ENCODE measurements around the gene PACS2.

The PACS2 gene

GRCh38 chr14:105365101-105365500 lies 50.6 kb downstream of the PACS2 start:
- H3K27me3 ChIP-seq (ENCODE audit: insufficient read depth, low read length), result no peaks in the 10 kb centered on the region
- no peaks in the 10 kb centered on the region for H3K79me2 ChIP-seq (ENCODE audit: control insufficient read depth, insufficient read depth, low read length, unreplicated experiment)
- no peak overlapping the region for H3K4me3 ChIP-seq (ENCODE audit: low read depth, low read length)
- peaks cover 4% of the 10 kb centered on the region; the same call in 1 of the 2 replicates for H3K36me3 ChIP-seq (ENCODE audit: insufficient read depth, low read length)
- H3K4me1 ChIP-seq (ENCODE audit: control insufficient read depth, insufficient read depth, low read length, unreplicated experiment), result peaks cover 7% of the 10 kb centered on the region
- H3K27ac ChIP-seq (ENCODE audit: low read depth, low read length), result no peak overlapping the region
- no peak overlapping the region for H2AFZ ChIP-seq (ENCODE audit: low read length, unreplicated experiment)

GRCh38 chr14:105365681-105366080 lies 51.1 kb downstream of the PACS2 start:
- Histone ChIP-seq H3K27ac (ENCODE audit: low read depth, low read length) (no peak overlapping the region), H2AFZ (ENCODE audit: low read length, unreplicated experiment) (no peak overlapping the region), H3K4me1 (ENCODE audit: control insufficient read depth, insufficient read depth, low read length, unreplicated experiment) (peaks cover 7% of the 10 kb centered on the region), H3K79me2 (ENCODE audit: control insufficient read depth, insufficient read depth, low read length, unreplicated experiment) (no peaks in the 10 kb centered on the region), H3K4me3 (ENCODE audit: low read depth, low read length) (no peak overlapping the region), H3K36me3 (ENCODE audit: insufficient read depth, low read length) (peaks cover 4% of the 10 kb centered on the region; the same call in 1 of the 2 replicates), H3K27me3 (ENCODE audit: insufficient read depth, low read length) (no peaks in the 10 kb centered on the region)

GRCh38 chr14:105366386-105367074 lies 52.0 kb downstream of the PACS2 start:
- H3K79me2 ChIP-seq (ENCODE audit: control insufficient read depth, insufficient read depth, low read length, unreplicated experiment), result no peaks in the 10 kb centered on the region
- H3K4me1 ChIP-seq (ENCODE audit: control insufficient read depth, insufficient read depth, low read length, unreplicated experiment), result peaks cover 7% of the 10 kb centered on the region

GRCh38 chr14:105367116-105368031 lies 52.8 kb downstream of the PACS2 start:
- Histone ChIP-seq H3K4me3 (ENCODE audit: low read depth, low read length) (no peak overlapping the region), H2AFZ (ENCODE audit: low read length, unreplicated experiment) (no peak overlapping the region), H3K36me3 (ENCODE audit: insufficient read depth, low read length) (no peaks in the 10 kb centered on the region), H3K4me1 (ENCODE audit: control insufficient read depth, insufficient read depth, low read length, unreplicated experiment) (peaks cover 7% of the 10 kb centered on the region), H3K79me2 (ENCODE audit: control insufficient read depth, insufficient read depth, low read length, unreplicated experiment) (no peaks in the 10 kb centered on the region), H3K27ac (ENCODE audit: low read depth, low read length) (no peak overlapping the region), H3K27me3 (ENCODE audit: insufficient read depth, low read length) (no peaks in the 10 kb centered on the region)

More at GRCh38 chr14:105366386-105367074, 52.0 kb downstream of the PACS2 start:
- no peak overlapping the region for H3K4me3 ChIP-seq (ENCODE audit: low read depth, low read length)
- no peaks in the 10 kb centered on the region for H3K36me3 ChIP-seq (ENCODE audit: insufficient read depth, low read length)
- no peak overlapping the region for H2AFZ ChIP-seq (ENCODE audit: low read length, unreplicated experiment)
- H3K27ac ChIP-seq (ENCODE audit: low read depth, low read length), result no peak overlapping the region
- H3K27me3 ChIP-seq (ENCODE audit: insufficient read depth, low read length), result no peaks in the 10 kb centered on the region

- peaks cover 7% of the 10 kb centered on the region for H3K4me1 ChIP-seq (ENCODE audit: control insufficient read depth, insufficient read depth, low read length, unreplicated experiment)
- H3K27me3 ChIP-seq (ENCODE audit: insufficient read depth, low read length), result no peaks in the 10 kb centered on the region
- no peak overlapping the region for H3K27ac ChIP-seq (ENCODE audit: low read depth, low read length)
- no peaks in the 10 kb centered on the region for H3K36me3 ChIP-seq (ENCODE audit: insufficient read depth, low read length)
- no peak overlapping the region for H2AFZ ChIP-seq (ENCODE audit: low read length, unreplicated experiment)
- H3K79me2 ChIP-seq (ENCODE audit: control insufficient read depth, insufficient read depth, low read length, unreplicated experiment), result no peaks in the 10 kb centered on the region
- no peak overlapping the region for H3K4me3 ChIP-seq (ENCODE audit: low read depth, low read length)
Observed at GRCh38 chr14:105368032-105368417, 53.5 kb downstream of the PACS2 start.

GRCh38 chr14:105368426-105368825 lies 53.9 kb downstream of the PACS2 start:
- H3K4me3 ChIP-seq (ENCODE audit: low read depth, low read length), result no peak overlapping the region
- no peak overlapping the region for H2AFZ ChIP-seq (ENCODE audit: low read length, unreplicated experiment)
- H3K36me3 ChIP-seq (ENCODE audit: insufficient read depth, low read length), result no peaks in the 10 kb centered on the region
- H3K79me2 ChIP-seq (ENCODE audit: control insufficient read depth, insufficient read depth, low read length, unreplicated experiment), result no peaks in the 10 kb centered on the region
- no peaks in the 10 kb centered on the region for H3K27me3 ChIP-seq (ENCODE audit: insufficient read depth, low read length)
- H3K4me1 ChIP-seq (ENCODE audit: control insufficient read depth, insufficient read depth, low read length, unreplicated experiment), result peaks cover 7% of the 10 kb centered on the region
- no peak overlapping the region for H3K27ac ChIP-seq (ENCODE audit: low read depth, low read length)

- H2AFZ ChIP-seq (ENCODE audit: low read length, unreplicated experiment), result no peak overlapping the region
- no peak overlapping the region for H3K4me3 ChIP-seq (ENCODE audit: low read depth, low read length)
- no peaks in the 10 kb centered on the region for H3K27me3 ChIP-seq (ENCODE audit: insufficient read depth, low read length)
- no peaks in the 10 kb centered on the region for H3K79me2 ChIP-seq (ENCODE audit: control insufficient read depth, insufficient read depth, low read length, unreplicated experiment)
- peaks cover 7% of the 10 kb centered on the region for H3K4me1 ChIP-seq (ENCODE audit: control insufficient read depth, insufficient read depth, low read length, unreplicated experiment)
- H3K27ac ChIP-seq (ENCODE audit: low read depth, low read length), result no peak overlapping the region
- H3K36me3 ChIP-seq (ENCODE audit: insufficient read depth, low read length), result no peaks in the 10 kb centered on the region
Observed at GRCh38 chr14:105368910-105369652, 54.5 kb downstream of the PACS2 start.

- no peaks in the 10 kb centered on the region for H3K36me3 ChIP-seq (ENCODE audit: insufficient read depth, low read length)
- H3K27me3 ChIP-seq (ENCODE audit: insufficient read depth, low read length), result no peaks in the 10 kb centered on the region
- peaks cover 5% of the 10 kb centered on the region for H3K4me1 ChIP-seq (ENCODE audit: control insufficient read depth, insufficient read depth, low read length, unreplicated experiment)
- H3K79me2 ChIP-seq (ENCODE audit: control insufficient read depth, insufficient read depth, low read length, unreplicated experiment), result no peaks in the 10 kb centered on the region
- H3K27ac ChIP-seq (ENCODE audit: low read depth, low read length), result no peak overlapping the region
- H2AFZ ChIP-seq (ENCODE audit: low read length, unreplicated experiment), result no peak overlapping the region
- H3K4me3 ChIP-seq (ENCODE audit: low read depth, low read length), result no peak overlapping the region
Observed at GRCh38 chr14:105369653-105370040, 55.1 kb downstream of the PACS2 start.

GRCh38 chr14:105374389-105374788 lies 59.8 kb downstream of the PACS2 start:
- H3K4me1 ChIP-seq (ENCODE audit: control insufficient read depth, insufficient read depth, low read length, unreplicated experiment), result no peaks in the 10 kb centered on the region
- H3K79me2 ChIP-seq (ENCODE audit: control insufficient read depth, insufficient read depth, low read length, unreplicated experiment), result no peaks in the 10 kb centered on the region
- H3K27ac ChIP-seq (ENCODE audit: low read depth, low read length), result no peak overlapping the region
- no peak overlapping the region for H3K4me3 ChIP-seq (ENCODE audit: low read depth, low read length)
- no peaks in the 10 kb centered on the region for H3K27me3 ChIP-seq (ENCODE audit: insufficient read depth, low read length)
- no peaks in the 10 kb centered on the region for H3K36me3 ChIP-seq (ENCODE audit: insufficient read depth, low read length)
- no peak overlapping the region for H2AFZ ChIP-seq (ENCODE audit: low read length, unreplicated experiment)

- no peak overlapping the region for H3K4me3 ChIP-seq (ENCODE audit: low read depth, low read length)
- no peak overlapping the region for H3K27ac ChIP-seq (ENCODE audit: low read depth, low read length)
- no peaks in the 10 kb centered on the region for H3K4me1 ChIP-seq (ENCODE audit: control insufficient read depth, insufficient read depth, low read length, unreplicated experiment)
- no peak overlapping the region for H2AFZ ChIP-seq (ENCODE audit: low read length, unreplicated experiment)
- H3K36me3 ChIP-seq (ENCODE audit: insufficient read depth, low read length), result no peaks in the 10 kb centered on the region
- no peaks in the 10 kb centered on the region for H3K27me3 ChIP-seq (ENCODE audit: insufficient read depth, low read length)
- no peaks in the 10 kb centered on the region for H3K79me2 ChIP-seq (ENCODE audit: control insufficient read depth, insufficient read depth, low read length, unreplicated experiment)
Observed at GRCh38 chr14:105375635-105376057, 61.1 kb downstream of the PACS2 start.
